Ramos (cell line): ENCODE data around the gene CLDN4.
"Not testable (repeated sequence)": the region's sequence is repeated elsewhere in the genome, so short reads cannot be mapped to it uniquely, and the experiment has no call there.

ENCODE experiments used
- in situ Hi-C: fragments of 300-500 bp; cut with MboI; formaldehyde crosslinking; loops from one replicate; pipeline ENCODE4 v1.14.3; 2022; ENCODE audit warnings: low sequenced_read_pairs; ENCODE audit not compliant: unreplicated experiment

The CLDN4 gene

DNA sequence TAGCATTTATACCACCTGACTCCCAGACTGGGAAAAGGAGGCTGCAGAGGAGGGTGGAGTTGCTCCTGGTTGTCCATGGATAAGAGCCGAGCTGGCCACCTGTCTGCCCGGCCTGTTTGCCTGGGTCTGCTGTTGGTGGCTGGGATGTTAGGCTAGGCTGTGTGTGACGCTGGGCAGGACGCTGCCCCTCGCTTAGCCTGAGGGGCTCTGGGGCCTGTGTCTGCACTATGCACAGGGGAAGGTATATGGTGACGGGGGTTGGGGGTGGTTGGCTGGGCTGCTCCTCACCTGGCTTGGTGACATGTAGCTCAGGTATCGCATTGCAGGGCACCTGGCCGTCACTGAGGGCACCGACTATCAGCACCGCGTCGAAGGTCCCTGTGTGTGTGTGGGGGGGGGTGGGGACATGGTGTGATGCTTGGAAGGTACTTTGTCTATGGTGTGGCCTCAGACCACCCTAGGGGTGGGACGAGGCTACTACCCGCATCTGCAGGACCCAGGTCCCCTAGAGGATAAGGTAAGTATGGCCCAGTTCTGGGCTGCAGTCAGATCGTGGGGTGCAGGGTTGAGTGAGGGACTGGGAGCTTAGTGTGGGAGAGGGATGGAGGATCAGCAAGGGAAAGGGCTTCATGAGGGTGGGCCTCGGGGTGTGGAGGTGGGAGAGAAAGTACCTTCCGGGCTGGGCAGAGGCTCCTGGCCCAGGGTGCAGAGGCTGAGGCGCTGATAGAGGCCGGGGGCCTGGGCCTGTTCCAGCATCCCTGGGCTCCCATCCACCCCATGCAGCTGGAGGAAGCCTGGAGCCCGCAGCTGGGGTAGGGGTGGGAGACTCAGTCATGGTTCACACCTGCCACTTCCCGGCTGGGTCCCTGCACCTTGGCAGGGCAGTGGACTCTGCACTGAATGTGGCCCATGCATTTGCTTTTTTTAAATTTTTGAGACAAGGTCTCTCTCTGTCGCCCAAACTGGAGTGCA, 9.2 kb downstream of the CLDN4 start:
- in situ Hi-C loops: no loop called here

DNA sequence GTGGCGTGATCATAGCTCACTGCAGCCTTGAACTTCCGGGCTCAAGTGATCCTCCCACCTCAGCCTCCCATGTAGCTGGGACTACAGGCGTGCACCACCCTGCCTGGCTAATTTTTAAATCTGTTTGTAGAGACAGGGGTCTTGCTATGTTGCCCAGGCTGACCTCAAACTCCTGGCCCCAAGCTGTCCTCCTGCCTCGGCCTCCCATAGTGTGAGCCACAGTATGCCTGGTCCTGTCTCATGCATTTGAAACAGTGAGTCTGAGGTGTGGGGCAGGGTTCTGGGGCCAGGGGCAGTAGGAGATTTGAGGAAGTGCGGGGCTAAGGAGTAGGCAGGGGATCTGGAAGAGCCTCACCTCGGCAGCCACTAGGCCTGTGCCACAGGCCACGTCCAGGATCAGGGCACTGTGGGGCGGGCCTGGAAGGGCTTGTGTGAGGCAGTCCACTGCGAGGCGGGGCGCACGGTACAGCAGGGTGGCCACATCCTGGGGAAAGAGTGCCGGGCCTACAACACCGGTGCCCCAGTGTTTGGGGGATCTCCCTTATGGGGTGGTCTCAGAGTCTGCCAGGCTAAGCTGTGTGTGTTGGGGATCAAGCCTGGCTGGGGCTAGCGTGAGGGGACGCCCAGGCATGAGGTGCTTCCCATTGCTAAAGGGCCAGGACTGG, 10.1 kb downstream of the CLDN4 start:
- in situ Hi-C loops: no loop called here

DNA sequence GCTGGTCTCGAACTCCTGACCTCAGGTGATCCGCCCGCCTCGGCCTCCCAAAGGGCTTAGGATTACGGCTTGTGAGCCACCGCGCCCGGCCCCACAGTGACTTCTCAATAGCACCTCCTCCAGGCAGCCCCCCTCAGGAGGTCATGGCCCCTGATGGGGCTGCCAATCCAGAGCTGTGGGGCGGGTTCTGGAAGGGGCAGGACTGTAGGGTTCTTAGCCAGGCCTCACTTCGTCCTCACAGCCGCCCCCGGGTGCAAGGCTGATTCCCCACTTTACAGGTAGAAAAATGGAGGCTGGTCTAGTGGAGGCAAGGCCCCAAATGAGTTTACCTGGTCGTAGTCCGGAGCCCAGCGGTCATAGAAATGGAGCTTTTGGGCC, 10.9 kb downstream of the CLDN4 start:
- in situ Hi-C loops: no loop called here

DNA sequence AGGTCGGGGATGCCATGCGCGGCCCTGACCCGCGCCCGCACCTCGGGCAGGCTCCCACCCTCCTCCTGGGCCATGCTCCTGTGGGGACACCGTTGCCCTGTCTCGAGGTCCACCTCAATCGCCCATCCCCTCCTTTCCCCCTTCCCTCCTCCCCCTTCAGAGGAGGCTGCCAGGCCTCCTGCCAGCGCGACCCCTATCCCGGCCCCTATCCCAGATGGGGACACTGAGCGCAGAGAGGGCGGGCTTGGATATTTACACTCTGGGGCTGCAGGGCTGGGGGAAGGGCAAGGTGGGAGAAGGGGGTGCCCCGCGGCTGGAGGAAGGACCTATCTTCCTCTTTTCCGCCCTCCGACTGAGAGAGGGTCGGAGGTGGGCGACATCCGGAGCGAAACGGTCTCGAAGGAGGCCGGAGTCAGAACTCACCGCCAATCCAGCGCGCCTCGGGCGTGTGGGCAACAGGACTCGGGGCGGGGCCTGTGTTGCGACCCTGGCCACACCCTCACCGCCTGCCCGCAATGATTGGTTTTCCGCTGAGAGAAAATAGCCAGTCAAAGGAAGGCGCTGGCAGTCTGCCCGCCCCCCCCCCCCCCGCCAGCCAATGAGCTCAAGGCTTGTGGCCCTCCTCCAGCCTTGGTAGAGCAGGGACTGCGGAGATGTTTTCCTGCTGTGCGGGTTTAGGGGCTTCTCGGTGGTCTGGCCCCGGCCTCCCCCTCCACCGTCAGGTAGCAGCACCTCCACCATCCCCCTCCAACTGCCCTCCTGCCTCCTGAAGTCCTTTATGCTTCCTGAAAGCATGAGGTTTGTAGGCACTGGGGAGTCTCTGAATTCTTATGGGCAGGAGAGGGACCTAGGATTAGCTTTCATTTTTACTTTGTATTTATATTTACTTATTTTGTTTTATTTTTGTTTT, 11.5 kb downstream of the CLDN4 start, which contains the start of gene METTL27:
TSS of gene METTL27 (minus strand) at position 450 of the 910 bp plus-strand sequence. CDS start at position 74, 376 bp downstream.
- in situ Hi-C loops: no loop called here

DNA sequence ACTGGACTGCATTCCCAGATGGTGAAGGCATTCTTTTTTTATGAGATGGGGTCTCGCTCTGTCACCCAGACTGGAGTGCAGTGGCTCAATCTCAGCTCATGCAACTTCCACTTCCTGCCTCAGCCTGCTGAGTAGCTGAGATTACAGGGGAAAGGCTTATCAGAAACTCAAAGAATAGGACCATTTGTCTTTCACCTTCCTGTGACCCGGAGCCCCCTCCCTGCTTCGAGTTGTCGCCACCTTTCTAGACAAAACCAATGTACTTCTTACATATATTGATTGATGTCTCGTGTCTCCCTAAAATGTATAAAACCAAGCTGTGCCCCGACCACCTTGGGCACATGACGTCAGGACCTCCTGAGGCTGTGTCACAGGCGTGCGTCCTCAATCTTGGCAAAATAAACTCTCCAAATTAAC, 13.3 kb downstream of the CLDN4 start:
- in situ Hi-C loops: no loop called here

DNA sequence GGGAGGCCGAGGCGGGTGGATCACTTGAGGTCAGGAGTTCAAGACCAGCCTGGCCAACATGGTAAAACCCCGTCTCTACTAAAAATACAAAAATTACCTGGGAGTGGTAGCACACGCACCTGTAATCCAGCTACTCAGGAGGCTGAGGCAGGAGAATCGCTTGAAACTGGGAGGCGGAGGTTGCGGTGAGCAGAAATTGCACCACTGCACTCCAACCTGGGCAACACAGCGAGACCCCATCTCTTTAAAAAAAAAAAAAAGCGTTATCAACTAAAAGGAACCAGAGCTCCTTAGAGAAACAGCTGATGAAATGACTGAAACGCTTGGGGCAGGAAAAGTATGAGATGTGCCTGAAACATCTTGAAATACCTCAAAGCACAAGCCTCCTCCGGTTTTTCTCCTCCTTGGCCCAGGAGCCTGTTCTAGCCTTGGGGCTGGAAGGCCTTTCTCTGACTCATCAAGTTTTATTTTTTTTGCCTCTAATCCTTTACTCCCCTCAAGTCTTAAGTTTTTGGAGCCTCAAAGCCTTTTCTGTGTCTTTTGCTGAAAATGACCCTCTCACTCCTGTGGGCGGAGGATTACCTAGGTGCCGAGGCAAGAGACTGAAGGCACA, 14.2 kb downstream of the CLDN4 start:
- in situ Hi-C loops: no loop called here

DNA sequence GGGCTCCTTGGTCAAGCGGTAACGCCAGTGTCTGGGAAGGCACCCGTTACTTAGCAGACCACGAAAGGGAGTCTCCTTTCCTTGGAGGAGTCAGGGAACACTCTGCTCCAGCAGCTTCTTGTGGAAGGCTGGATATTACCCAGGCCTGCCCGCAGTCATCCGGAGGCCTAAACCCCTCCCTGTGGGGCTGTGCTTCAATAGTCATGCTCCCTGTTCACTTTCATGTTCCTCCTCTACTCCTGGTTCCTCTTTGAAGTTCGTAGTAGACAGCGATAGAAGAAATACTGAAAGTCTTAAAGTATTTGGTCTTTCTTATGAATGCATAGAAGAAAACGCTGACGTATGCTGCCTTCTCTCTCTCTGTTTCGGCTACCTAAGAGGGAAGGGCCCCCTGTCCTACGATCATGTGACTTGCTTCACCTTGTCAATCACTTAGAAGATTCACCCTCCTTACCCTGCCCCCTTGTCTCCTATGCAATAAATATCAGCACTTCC, 15.0 kb downstream of the CLDN4 start:
- in situ Hi-C loops: not testable (repeated sequence)

DNA sequence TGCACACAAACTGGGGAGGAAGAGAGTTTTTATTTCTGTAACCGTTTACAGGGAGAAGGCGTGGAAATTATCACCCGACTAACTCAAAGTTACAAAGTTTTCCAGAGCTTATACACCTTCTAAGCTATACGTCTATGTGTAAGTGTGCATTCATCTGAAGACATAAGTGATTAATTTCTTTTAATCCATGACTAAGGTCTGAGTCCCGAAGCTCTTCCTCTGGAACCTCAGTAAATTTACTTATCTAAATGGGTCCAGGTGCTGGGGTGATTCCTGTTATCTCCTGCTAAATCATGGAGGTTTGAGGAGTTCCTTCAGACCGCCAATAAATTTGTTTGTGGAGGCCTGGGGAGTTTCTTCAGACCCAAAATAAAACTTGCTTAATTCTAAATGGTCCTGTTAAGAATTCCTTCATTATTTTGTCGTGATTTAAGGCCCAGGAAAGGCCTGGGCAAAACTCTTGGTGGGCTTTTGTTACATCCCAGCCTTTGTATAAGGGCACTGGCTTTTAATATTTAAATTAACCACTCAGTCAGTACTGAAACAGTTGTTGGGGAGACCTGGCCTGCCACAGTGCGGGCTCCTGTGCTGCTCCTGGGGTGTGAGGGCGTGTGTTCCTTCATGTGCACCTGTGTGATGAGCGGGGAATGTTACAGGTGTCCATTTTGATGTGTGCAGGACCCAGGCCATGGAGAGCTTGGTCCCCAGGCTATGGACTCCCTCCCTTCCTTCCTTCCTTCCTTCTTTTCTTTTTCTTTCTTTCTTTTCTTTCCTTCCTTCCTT, 17.3 kb downstream of the CLDN4 start:
- in situ Hi-C loops: no loop called here

DNA sequence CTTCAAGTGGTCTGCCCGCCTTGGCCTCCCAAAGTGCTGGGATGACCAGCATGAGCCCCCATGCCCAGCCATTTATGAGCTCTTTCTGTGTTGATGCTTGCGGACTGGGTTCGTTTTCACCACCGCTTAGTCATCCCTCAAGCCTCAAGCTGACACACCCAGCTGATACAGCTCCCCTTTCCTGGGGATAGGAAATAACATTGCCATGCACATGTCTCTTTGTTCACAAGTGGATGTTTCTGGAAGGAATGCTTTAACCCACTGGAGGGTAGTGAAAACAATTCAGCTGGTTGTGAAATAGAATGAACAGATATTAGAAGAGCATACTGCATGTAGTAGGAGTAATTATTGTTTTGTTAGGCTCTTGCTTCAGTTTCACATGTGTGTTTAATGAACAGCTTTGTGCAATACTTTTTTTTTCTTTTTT, 20.0 kb downstream of the CLDN4 start:
- in situ Hi-C loops: loop anchor here (10.0 kb wide), 1 partner anchor 236 kb away; no protein-coding TSS in a partner anchor

DNA sequence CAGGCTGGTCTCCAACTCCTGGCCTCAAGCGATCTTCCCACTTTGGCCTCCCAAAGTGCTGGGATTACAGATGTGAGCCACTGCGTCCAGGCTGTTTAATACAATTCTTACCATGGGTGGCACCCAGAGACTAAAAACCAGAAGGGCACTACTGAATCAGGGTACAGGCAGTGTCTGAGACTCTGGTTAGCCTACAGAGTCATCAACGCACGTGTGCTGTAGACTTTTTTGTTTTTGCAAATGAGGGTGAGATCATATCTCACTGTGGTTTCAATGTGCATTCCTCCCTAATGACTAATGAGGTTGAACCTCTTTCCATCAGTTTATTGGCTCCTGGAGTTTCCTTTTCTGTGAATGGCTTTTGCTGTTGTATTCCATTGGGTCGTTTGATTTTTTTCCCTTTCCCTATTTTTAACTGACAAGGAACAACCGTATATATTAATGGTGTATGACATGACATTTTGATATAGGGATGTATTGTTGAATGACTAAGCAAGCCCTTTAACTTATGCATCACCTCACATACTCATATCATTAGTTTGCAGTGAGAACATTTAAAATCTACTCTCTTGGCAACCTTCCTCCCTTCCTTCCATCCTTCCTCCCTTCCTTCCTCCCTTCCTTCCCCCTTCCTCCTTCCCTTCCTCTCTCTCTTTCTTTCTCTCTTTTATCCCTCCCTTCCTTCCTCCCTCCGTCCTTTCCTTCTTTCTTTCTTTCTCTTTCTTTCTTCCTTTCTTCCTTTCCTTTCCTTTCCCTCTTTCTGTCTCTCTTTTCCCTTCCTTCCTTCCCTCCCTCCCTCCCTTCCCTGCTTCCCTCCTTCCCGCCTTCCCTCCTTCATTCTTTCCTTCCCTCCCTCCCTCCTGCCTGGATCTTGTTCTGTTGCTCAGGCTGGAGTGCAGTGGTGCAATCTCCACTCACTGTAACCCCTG, 20.9 kb downstream of the CLDN4 start:
- in situ Hi-C loops: loop anchor here (10.0 kb wide), 1 partner anchor 237 kb away; no protein-coding TSS in a partner anchor

DNA sequence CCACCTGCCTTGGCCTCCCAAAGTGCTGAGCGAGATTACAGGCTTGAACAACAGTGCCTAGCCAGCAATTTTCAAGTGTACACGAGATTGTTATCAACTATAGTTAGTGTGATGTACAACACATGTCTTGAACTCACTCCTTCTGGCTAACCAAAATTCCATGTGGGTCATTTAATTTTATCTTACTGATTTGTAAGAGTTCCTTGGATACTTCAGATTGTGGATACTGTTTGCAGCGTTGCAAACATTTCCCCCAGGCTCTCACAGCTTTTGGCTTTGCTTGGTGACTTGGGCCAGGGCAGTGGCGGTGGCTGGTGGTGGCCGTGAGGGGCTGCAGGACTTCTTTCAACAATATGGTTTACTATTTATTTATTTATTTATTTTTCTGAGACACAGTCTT, 21.7 kb downstream of the CLDN4 start:
- in situ Hi-C loops: loop anchor here (10.0 kb wide), 1 partner anchor 238 kb away; no protein-coding TSS in a partner anchor

DNA sequence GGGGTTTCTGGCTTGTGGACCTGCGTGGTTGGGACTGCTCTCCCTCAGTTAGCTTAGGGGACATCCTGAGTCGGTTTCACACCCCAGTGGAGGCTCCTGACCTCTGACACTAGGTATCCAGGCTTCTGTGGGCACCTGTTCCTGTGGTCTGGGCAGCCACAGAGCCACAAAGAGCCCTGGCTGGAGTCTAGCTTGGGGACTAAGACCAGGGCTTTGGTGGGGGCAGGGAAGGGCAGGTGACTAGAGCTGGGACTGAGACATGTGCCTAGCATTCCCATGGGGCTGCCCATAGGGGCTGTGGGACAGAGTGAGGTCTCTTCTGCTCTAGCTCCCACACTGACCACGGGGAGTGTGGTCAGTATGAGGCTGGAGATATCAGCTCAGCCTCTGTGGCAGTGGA, 26.1 kb downstream of the CLDN4 start:
- in situ Hi-C loops: loop anchor here (10.0 kb wide), 1 partner anchor 242 kb away; no protein-coding TSS in a partner anchor

DNA sequence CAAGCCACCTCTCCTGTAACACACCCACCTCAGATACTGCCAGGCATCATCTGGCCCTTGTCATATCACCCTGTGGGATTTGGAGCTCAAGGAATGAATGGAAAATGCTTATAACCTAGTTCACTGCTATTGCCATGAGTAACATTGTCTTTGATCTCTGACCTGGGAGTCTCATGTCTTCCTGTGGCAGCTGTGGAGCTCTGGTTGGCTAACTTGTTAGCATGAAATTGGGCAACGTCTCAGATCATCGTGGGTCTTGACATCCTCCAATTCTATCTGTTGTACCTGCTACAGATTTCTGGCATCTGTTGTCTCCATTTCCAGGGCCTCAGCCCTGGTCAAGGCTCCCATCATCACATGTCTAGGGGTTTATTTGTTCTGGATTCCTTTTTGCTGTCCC, 28.0 kb downstream of the CLDN4 start:
- in situ Hi-C loops: loop anchor here (10.0 kb wide), 1 partner anchor 244 kb away; no protein-coding TSS in a partner anchor

DNA sequence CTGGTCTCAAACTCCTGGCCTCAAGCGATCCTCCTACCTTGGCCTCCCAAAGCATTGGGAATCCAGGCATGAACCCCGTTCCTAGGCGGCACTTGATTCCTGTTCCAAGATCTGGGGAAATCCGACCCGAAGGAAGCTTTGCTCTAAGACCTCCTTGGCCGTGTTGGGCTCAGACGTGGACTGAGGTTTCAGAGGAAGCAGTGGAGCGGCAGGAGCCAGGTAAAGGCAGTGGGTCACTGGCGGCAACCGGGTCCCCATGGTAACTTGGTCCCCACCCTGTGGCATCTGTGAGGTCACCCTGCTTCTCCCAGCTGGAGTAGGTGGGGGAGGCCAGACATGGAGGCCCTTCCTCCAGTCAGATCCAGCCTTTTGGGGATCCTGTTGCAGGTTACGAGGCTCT, 30.1 kb downstream of the CLDN4 start, which contains the start of gene TMEM270:
TSS of gene TMEM270 (plus strand) at position 301 of the 400 bp plus-strand sequence. CDS start at position 337, 36 bp downstream.
- in situ Hi-C loops: no loop called here

DNA sequence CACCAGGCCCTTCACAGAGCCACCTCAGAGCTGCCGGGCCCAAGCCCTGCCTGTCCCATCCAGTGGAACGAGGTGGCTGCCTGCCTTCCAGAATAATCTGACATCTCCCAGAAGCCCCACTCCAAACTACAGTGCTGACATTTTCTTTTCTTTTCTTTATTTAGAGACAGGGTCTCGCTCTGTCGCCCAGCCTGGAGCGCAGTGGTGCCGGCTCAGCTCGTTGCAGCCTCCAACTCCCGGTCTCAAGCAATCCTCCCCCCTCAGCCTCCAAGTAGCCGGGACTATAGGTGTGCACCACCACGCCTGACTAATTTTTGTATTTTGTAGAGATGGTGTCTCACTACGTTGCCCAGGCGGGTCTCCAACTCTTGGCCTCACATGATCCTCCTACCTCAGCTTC, 30.5 kb downstream of the CLDN4 start:
- in situ Hi-C loops: no loop called here

DNA sequence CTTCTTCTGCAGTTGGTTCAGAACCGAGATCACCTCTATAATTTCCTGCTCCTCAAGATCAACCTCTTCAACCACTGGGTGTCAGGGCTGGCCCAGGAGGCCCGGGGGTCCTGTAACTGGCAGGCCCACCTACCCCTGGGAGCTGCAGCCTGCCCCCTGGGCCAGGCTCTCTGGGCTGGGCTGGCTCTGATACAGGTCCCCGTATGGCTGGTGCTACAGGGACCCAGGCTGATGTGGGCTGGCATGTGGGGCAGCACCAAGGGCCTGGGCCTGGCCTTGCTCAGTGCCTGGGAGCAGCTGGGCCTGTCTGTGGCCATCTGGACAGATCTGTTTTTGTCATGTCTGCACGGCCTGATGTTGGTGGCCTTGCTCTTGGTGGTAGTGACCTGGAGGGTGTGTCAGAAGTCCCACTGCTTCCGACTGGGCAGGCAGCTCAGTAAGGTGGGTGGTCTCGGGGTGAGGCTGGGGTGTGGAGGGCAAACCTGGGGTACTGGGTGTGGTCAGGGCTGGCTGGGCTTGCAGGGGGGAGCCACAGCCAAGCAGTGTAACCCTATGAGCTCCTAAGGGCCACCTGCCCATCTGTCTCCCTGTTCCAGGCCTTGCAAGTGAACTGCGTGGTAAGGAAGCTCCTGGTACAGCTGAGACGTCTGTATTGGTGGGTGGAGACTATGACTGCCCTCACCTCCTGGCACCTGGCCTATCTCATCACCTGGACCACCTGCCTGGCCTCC, 34.4 kb downstream of the CLDN4 start:
- in situ Hi-C loops: no loop called here
